GM12878 (cell line): ENCODE results near the gene CHIT1.

Experiments used
- BHLHE40 ChIP-seq, 2 experiments: fragments of 450-650 bp in 1 of 2; IDR thresholded peaks; 2 replicates each; pipeline ENCODE4 v1.6.1; 2011 to 2017; ENCODE audit warnings: low read depth in 2 of 2, borderline replicate concordance in 1 of 2, improper control_type of control experiment in 1 of 2, low read length in 1 of 2, mild to moderate bottlenecking in 1 of 2
- CHD4 ChIP-seq: fragments of 200-600 bp; sonication (generic); IDR thresholded peaks from 2 replicates; pipeline ENCODE4 v1.6.1; 2016; ENCODE audit warnings: mild to moderate bottlenecking
- CTCF ChIP-seq, 3 experiments: IDR thresholded peaks in 2 of 3; conservative IDR thresholded peaks in 1 of 3; 2 replicates each; pipeline ENCODE4 v1.5.1; 2011; ENCODE audit warnings: low read depth in 3 of 3, low read length in 3 of 3, mild to moderate bottlenecking in 3 of 3, control low read depth in 2 of 3, moderate library complexity in 2 of 3, inconsistent platforms in 1 of 3, mixed read lengths in 1 of 3; ENCODE audit not compliant: control insufficient read depth in 2 of 3, insufficient read depth in 1 of 3; ENCODE audit errors: extremely low read depth in 1 of 3
- EP300 ChIP-seq, 2 experiments: fragments of 150-350 bp in 1 of 2; IDR thresholded peaks; 2 replicates each; pipeline ENCODE4 v1.6.1; 2011 to 2012; ENCODE audit warnings: low read depth in 2 of 2, low read length in 2 of 2, borderline replicate concordance in 1 of 2, improper control_type of control experiment in 1 of 2, inconsistent platforms in 1 of 2; ENCODE audit not compliant: control insufficient read depth in 1 of 2
- MXI1 ChIP-seq: fragments of 150-350 bp; IDR thresholded peaks from 2 replicates; pipeline ENCODE4 v1.6.1; 2011; ENCODE audit warnings: low read depth, mild to moderate bottlenecking, inconsistent platforms, low read length, improper control_type of control experiment
- PBX3 ChIP-seq: IDR thresholded peaks from 2 replicates; pipeline ENCODE4 v1.6.1; 2011; ENCODE audit warnings: mild to moderate bottlenecking, low read depth, low read length, moderate library complexity; ENCODE audit not compliant: insufficient replicate concordance
- POLR2AphosphoS2 ChIP-seq: IDR thresholded peaks from 2 replicates; pipeline ENCODE4 v1.6.1; 2011; ENCODE audit warnings: low read depth, mild to moderate bottlenecking, low read length, improper control_type of control experiment, moderate library complexity
- POLR2AphosphoS5 ChIP-seq: IDR thresholded peaks from 2 replicates; pipeline ENCODE4 v1.6.1; 2011; ENCODE audit warnings: mild to moderate bottlenecking, low read length, inconsistent platforms
- RB1 ChIP-seq: fragments of 450-650 bp; formaldehyde crosslinking; IDR thresholded peaks from 2 replicates; pipeline ENCODE4 v1.6.1; 2017; ENCODE audit warnings: mild to moderate bottlenecking, borderline replicate concordance
- SKIL ChIP-seq: fragments of 450-650 bp; IDR thresholded peaks from 2 replicates; pipeline ENCODE4 v1.6.1; 2017; ENCODE audit warnings: mild to moderate bottlenecking, low read depth, inconsistent platforms; ENCODE audit not compliant: poor library complexity, severe bottlenecking
- TAF1 ChIP-seq: IDR thresholded peaks from 2 replicates; pipeline ENCODE4 v1.6.1; 2011; ENCODE audit warnings: mild to moderate bottlenecking, low read depth, low read length, borderline replicate concordance

- TF ChIP-seq RB1: no peak
- no peak for TF ChIP-seq POLR2AphosphoS2
- TF ChIP-seq CTCF (IDR thresholded peaks at IDR 0.05 in 2 of 3, conservative IDR thresholded peaks at IDR 0.05 in 1 of 3; ENCODE audit: control insufficient read depth in 2 of 3, extremely low read depth in 1 of 3, insufficient read depth in 1 of 3, low read depth in 3 of 3, low read length in 3 of 3): no peak
- no peak for TF ChIP-seq TAF1
- no peak for TF ChIP-seq CHD4
- TF ChIP-seq BHLHE40 (IDR thresholded peaks at IDR 0.05; ENCODE audit: borderline replicate concordance in 1 of 2, low read depth in 2 of 2, low read length in 1 of 2): no peak
- TF ChIP-seq EP300 (IDR thresholded peaks at IDR 0.05; ENCODE audit: borderline replicate concordance in 1 of 2, control insufficient read depth in 1 of 2, low read depth in 2 of 2, low read length in 2 of 2): no peak
- no peak for TF ChIP-seq MXI1
- TF ChIP-seq PBX3: no peak
- TF ChIP-seq POLR2AphosphoS5: no peak
- TF ChIP-seq SKIL: no peak
These were observed 21.4 kb upstream of the CHIT1 start for GRCh38 chr1:203250911-203251310.
